H1 (cell line): ENCODE results near the gene KSR2. TPM values are rescaled to one million over a fixed set of nuclear protein-coding genes. Genes with fewer than 3 reads are reported as not detected.

ENCODE experiments used
- GABPA ChIP-seq: IDR thresholded peaks from 2 replicates; pipeline ENCODE4 v1.6.1; 2011; ENCODE audit warnings: mild to moderate bottlenecking, low read length, moderate library complexity, borderline replicate concordance; ENCODE audit not compliant: insufficient read depth
- SUZ12 ChIP-seq: fragments of 200-600 bp; sonication (generic); IDR thresholded peaks from 2 replicates; pipeline ENCODE4 v1.6.1; 2012; ENCODE audit warnings: mild to moderate bottlenecking, inconsistent platforms, low read length, moderate library complexity, mixed read lengths
- TAF1 ChIP-seq: IDR thresholded peaks from 2 replicates; pipeline ENCODE4 v1.6.1; 2011; ENCODE audit warnings: mild to moderate bottlenecking, low read depth, low read length
- polyA plus RNA-seq, 7 experiments: library from polyadenylated mRNA; depleted of rRNA in 3 of 7; stranded (reverse) in 5 of 7; unstranded in 2 of 7; fragments of >200 nt in 5 of 7; fragments of 200-250 nt in 2 of 7; gene quantifications; 1 replicate in 5 of 7; 2 replicates in 1 of 7; 4 replicates in 1 of 7; pipeline versions ENCODE4 v1.2.1 to v1.2.3, GENCODE V29; 2011 to 2013; ENCODE audit warnings: missing spikeins in 2 of 7, mixed read lengths in 2 of 7
- total RNA-seq: library from RNA; stranded (reverse); fragmentation: NEBNext Ultra II Directional; extraction: Animal tissue kit (Norgen Biotek cat#: 25700); gene quantifications from 2 replicates; pipeline ENCODE4 v1.2.1, GENCODE V29; 2021

KSR2 gene
- total and polyA plus RNA-seq, 2 of the 8 experiments (the other 6 are each of a cell fraction or from before 2014, with no cell fraction given) = 0.74 to 2.2 TPM

DNA sequence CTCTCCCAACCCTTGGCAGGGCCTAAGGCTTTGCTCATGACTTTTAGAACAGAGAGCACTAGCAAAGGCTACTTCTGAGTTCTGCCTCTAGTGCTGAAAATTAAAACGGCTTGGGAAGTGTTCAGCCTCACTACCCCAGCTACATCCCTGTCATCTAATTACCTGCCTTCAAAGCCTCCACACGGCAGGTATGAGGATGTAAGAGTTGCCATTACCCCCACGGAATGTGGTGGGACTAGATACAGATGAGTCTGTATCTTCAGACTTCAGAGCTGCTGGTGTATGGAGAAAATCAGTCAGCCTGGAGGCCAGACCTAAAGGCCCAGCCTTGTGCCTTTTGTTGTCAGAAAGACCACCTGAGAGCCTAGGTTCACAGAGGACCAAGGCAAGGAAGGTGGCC is 392.7 kb downstream of the KSR2 start (continued):
- TF ChIP-seq SUZ12 (no peak), TAF1 (no peak), GABPA (no peak)
